ENCODE data around the gene RABGAP1L.
"Not testable (repeated sequence)": the region's sequence is repeated elsewhere in the genome, so short reads cannot be mapped to it uniquely, and the experiment has no call there.

The RABGAP1L gene

DNA sequence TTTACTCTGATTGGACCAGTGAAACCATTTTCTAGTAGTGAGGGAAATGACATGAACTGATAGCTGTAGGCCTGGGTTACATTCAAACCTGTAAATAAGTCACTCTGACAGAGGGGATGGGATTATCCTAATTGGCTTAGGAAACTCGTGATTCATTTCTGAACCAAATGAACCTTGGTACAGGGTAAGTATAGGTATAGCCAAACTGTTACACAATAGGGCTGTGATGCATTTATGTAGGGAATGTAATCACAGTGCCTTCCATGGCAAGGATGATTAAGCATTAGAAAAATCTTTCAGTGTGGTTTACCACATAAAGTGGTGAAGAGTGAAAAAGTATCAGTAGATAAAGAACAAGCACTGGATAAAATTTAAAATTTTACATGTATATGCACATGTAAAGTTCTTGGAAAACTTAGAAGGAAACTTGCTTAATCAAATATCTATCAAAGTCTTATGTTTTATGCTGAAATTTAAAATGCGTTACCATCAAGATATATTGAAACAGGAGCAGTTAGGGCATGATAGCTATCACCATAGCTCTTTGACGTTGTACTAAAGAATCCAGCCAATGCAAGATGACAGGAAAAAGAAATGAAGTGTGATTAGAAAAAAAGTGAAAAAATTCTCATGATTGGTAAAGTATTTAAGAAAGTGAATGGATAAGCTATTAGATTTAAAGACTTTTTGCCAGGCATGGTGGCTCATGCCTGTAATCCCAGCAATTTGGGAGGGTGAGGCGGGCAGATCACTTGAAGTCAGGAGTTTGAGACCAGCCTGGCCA, 63.0 kb downstream of the RABGAP1L start:
- TF ChIP-seq, protein P1, sequence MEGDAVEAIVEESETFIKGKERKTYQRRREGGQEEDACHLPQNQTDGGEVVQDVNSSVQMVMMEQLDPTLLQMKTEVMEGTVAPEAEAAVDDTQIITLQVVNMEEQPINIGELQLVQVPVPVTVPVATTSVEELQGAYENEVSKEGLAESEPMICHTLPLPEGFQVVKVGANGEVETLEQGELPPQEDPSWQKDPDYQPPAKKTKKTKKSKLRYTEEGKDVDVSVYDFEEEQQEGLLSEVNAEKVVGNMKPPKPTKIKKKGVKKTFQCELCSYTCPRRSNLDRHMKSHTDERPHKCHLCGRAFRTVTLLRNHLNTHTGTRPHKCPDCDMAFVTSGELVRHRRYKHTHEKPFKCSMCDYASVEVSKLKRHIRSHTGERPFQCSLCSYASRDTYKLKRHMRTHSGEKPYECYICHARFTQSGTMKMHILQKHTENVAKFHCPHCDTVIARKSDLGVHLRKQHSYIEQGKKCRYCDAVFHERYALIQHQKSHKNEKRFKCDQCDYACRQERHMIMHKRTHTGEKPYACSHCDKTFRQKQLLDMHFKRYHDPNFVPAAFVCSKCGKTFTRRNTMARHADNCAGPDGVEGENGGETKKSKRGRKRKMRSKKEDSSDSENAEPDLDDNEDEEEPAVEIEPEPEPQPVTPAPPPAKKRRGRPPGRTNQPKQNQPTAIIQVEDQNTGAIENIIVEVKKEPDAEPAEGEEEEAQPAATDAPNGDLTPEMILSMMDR (IDR thresholded peaks at IDR 0.05; ENCODE audit: insufficient read depth, low read length, missing control alignments), result no peak
- ChIA-PET CTCF (interaction anchor here (2.1 kb wide), 1 partner anchor 40 kb away, joined by 6 read pairs; no protein-coding TSS in a partner anchor), POLR2A (no interaction called here)
- H3K4me3 ChIP-seq (ENCODE audit: low read depth, low read length), result no peak overlapping the region
- peak; percentile 53 for DNase-seq (ENCODE audit: low read depth, low spot score)

DNA sequence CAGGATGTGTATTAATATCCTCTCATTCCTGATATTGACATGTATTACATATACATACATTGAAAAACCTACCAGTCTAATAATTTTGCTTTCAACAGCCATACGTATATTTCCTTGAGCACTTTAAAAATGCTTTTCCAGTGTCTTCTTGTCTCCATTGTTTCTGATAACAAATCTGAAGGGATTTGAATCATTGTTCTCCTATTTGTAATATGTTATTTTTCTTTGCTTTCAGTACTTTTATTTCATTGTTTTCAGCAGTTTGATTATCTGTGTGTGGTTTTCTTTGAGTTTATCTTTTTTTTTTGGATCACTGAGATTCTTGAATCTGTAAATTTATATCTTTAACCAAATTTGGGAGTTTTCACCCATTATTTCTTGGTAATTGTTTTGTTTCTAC, 65.3 kb downstream of the RABGAP1L start:
- TF ChIP-seq, protein P1 (IDR thresholded peaks at IDR 0.05; ENCODE audit: insufficient read depth, low read length, missing control alignments), result no peak
- DNase-seq (ENCODE audit: low read depth, low spot score), result no peak
- CTCF ChIA-PET, result no interaction called here
- no peak overlapping the region for H3K4me3 ChIP-seq (ENCODE audit: low read depth, low read length)
- POLR2A ChIA-PET, result no interaction called here

DNA sequence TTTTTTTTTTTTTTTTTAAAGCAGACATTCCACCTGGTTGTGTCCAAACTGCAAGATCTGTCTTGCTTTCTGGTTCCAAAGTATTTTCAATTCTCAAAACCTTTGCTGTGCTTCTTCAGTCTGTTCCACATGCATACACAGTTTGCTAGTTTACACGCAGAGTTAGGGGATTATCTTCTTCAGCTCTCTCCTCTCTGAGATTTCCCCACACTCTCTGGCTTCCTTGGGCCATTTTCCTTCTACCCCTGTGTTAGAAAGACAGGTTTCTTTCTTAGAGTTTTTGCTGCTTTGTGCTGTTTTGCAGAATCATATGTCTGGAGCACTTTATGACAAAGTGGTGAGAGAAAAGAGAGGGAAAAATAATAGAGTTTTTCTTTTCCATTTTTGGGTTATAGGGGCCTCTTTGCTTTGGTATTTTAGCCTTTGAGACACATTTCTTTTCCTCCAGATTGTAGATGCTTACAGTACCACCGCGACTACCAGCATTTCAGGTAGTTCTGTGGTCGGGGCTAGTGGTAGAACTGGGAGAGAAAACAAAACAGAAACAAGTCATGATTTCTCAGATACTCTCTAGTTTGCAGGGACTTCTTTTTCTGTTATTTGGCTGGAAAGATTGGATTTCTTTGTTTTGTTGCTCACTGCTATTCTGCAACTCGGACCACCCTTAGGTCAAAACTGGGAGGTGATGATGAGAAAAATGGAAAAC, 66.3 kb downstream of the RABGAP1L start:
- ChIA-PET POLR2A (no interaction called here), CTCF (no interaction called here)
- H3K4me3 ChIP-seq (ENCODE audit: low read depth, low read length), result no peak overlapping the region
- TF ChIP-seq, protein P1 (IDR thresholded peaks at IDR 0.05; ENCODE audit: insufficient read depth, low read length, missing control alignments), result no peak
- no peak for DNase-seq (ENCODE audit: low read depth, low spot score)

DNA sequence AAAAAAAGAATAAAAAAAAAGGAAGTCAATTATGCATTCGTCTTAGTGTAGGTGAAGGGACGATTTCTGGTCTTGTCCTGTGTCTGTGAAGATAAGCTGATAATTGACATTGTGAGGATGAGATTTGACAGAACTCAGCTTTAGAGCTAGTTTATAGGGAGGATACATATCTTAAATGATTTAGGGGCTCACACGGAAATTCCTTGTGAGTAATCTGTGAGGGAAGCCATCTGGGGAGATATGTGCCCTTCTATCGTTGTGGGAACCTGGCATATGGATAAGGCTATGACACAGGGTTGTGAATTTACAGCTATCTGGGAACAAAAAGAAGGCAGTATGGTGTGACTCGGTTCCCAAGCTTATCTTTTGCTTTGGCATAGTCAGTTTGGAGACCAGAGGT, 71.1 kb downstream of the RABGAP1L start:
- DNase-seq (ENCODE audit: low read depth, low spot score), result no peak
- TF ChIP-seq, protein P1 (IDR thresholded peaks at IDR 0.05; ENCODE audit: insufficient read depth, low read length, missing control alignments), result no peak
- POLR2A ChIA-PET, result no interaction called here
- CTCF ChIA-PET, result interaction anchor here (1.0 kb wide), 1 partner anchor 12 kb away, joined by 6 read pairs; no protein-coding TSS in a partner anchor
- no peak overlapping the region for H3K4me3 ChIP-seq (ENCODE audit: low read depth, low read length)

DNA sequence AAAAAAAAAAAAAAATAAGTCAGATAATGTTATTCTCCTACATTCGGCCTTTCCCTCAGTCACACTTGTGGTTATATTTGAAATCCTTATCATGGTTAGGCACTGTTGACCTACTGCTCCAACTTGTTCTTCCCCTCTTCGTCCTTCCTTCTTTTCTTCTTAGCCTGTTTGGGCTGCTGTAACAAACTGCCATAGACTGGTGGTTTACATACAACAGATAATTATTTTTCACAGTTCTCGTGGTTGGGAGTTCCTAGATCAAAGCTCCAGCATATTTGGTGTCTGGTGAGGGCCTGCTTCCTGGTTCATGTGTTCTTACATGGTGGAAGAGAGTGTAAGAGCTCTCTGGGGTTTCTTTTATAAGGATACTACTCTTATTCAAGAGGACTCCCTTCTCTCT, 73.4 kb downstream of the RABGAP1L start:
- TF ChIP-seq, protein P1 (IDR thresholded peaks at IDR 0.05; ENCODE audit: insufficient read depth, low read length, missing control alignments), result no peak
- POLR2A ChIA-PET, result no interaction called here
- DNase-seq (ENCODE audit: low read depth, low spot score), result no peak
- H3K4me3 ChIP-seq (ENCODE audit: low read depth, low read length), result no peak overlapping the region
- CTCF ChIA-PET, result no interaction called here

DNA sequence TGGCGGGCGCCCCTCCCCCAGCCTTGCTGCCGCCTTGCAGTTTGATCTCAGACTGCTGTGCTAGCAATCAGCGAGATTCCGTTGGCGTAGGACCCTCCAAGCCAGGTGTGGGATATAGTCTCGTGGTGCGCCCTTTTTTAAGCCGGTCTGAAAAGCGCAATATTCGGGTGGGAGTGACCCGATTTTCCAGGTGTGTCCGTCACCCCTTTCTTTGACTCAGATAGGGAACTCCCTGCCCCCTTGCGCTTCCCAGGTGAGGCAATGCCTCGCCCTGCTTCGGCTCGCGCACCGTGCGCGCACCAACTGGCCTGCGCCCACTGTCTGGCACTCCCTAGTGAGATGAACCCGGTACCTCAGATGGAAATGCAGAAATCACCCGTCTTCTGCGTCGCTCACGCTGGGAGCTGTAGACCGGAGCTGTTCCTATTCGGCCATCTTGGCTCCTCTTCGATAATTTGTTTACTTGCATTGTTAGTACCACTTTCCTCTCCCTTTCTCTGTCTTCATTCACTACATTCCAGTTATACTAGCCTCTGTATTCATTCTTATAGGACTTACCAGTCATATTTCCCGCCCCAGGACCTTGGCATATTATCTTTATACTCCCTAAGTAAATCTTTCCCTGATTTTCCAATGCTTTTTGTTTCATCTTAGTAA, 79.7 kb downstream of the RABGAP1L start:
- DNase-seq (ENCODE audit: low read depth, low spot score); H3K4me3 ChIP-seq (ENCODE audit: low read depth, low read length); POLR2A ChIA-PET; CTCF ChIA-PET: not testable (repeated sequence)
